ENCODE results near the gene GRHL1.
A peak's percentile ranks its signal among the peaks of the same experiment; 100 is the strongest.

GRHL1 gene

DNA sequence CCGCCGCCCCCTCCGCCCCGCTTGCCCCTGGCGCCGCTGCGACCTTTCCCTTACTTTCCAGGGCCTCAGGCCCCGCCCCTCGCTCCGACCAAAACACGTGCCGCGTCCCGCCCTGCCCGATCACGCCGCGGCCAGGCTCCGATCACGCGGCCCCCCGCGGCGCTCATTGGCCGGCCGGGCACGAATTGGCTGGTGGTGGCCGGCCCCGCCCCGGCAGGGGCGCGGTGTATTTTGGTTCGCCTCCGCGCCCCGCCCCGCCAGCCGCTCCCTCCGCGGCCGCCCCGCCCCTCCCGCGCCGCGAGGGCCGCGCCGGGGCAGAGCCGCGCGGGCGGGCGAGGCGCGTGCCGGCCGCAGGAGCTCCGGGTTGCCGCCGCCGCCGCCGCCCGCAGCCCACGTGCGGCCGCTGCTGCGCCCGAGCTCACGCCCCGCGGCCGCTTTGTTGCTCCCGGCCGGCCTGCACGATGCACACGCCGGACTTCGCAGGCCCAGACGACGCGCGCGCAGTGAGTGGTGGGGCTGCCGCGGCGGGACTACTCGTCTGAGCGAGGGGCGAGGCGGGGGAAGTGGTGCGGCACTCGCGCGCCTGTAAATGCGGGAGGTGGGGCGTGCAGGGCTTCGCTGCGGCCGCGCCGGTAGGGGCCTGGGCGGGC is 91.9 kb downstream of the GRHL1 start, which contains the start of gene KLF11:
Gene KLF11 (plus strand): TSS at position 295 of the 650 bp plus-strand sequence. CDS start 167 bp downstream, at position 462.
- DNase-seq: peak; percentile 94 to 96
- TF ChIP-seq GATA1 (IDR thresholded peaks at IDR 0.05; ENCODE audit: low read depth, low read length) (no peak), POLR2A (IDR thresholded peaks at IDR 0.05; ENCODE audit: low read length) (no peak)

DNA sequence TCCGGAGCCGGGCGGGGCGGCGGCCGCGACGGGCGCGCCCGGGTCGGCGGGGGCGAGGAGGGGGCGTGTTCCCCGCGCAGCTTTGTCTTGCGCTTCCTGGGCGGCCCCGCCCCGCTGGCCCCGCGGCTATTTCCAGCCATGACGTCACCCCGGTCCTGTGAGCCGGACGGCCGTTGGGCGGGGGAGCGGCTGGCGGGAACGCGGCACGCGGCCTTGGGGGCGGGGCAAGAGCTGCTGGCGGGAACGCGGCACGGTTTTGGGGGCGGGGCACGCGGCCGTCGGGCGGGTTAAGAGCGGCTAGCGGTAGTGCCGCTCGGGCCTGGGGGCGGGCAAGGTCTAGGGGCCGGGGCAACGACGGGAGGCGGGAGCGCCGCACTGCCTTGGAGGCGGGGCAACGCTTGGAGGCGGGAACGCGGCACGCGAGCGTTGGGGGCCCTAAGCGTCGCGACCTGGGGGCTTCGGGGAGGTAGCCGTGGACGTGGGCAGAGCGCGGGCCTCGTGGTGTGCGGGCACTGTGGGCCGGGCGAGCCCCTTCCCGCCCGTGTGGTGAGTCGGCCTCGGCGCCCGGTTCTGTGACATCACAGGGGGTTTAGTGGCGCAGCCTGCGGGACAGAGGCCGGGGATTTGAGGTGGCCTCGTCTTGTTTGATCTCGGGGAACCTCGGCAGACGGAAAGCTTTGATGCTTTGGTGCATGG is 92.6 kb downstream of the GRHL1 start:
- TF ChIP-seq POLR2A (IDR thresholded peaks at IDR 0.05; ENCODE audit: low read length) (no peak), GATA1 (IDR thresholded peaks at IDR 0.05; ENCODE audit: low read depth, low read length) (no peak)
- DNase-seq: peak; percentile 94 to 96

DNA sequence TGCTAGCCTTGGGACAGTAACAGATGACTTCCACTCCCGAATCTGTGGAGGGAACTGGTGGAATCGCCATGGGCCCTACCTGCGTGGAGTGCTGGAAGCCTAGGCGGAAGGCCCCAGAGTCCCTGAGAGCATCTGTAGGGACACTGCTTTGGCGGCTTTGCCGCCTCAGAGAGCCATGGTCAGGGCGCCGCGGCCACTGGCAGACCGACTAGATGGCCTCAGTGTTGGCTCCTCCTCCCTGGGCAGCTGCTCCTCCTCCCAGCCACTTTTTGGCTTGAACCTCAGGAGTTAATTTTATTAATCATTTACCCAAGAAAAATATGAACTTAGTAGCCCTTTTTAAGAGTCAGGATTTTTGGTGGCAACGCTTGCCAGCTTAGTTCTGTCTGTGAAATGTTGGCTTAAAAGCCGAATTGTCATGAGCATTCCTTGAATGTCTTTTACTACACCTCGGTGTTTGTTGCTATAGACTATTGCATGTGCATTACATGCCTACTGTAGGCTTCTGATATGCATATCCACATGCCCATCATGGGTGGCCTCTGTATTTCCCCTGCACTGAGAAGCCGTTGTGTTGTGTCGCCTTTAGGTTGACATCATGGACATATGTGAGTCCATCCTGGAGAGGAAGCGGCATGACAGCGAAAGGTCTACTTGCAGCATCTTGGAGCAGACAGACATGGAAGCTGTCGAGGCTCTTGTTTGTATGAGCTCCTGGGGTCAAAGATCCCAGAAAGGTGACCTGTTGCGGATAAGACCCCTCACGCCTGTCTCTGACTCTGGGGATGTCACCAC is 94.3 kb downstream of the GRHL1 start:
- DNase-seq: peak in 1 of 2 experiments; percentile 22
- TF ChIP-seq POLR2A (IDR thresholded peaks at IDR 0.05; ENCODE audit: low read length) (no peak), GATA1 (IDR thresholded peaks at IDR 0.05; ENCODE audit: low read depth, low read length) (no peak)

DNA sequence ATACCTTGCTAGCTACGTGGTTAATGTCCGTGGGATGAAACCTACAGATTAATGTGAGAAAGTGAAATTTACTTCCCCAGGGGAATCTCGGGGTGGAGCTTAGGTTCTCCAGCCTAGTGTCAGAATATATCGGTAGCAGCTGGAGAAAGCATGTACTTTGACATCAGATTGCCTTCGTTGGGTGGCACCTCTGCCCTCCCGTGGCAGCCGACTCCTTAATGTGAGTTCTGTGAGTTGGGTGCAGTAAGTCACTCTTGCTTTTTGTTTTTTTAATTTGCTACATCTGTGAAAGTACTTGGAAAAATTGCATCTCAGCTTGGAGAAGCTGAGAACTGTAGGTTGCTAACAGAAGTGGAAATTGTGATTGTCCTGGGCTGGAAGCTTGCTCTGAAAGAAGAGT is 95.4 kb downstream of the GRHL1 start:
- DNase-seq: no peak
- TF ChIP-seq POLR2A (IDR thresholded peaks at IDR 0.05; ENCODE audit: low read length) (no peak), GATA1 (IDR thresholded peaks at IDR 0.05; ENCODE audit: low read depth, low read length) (no peak)

DNA sequence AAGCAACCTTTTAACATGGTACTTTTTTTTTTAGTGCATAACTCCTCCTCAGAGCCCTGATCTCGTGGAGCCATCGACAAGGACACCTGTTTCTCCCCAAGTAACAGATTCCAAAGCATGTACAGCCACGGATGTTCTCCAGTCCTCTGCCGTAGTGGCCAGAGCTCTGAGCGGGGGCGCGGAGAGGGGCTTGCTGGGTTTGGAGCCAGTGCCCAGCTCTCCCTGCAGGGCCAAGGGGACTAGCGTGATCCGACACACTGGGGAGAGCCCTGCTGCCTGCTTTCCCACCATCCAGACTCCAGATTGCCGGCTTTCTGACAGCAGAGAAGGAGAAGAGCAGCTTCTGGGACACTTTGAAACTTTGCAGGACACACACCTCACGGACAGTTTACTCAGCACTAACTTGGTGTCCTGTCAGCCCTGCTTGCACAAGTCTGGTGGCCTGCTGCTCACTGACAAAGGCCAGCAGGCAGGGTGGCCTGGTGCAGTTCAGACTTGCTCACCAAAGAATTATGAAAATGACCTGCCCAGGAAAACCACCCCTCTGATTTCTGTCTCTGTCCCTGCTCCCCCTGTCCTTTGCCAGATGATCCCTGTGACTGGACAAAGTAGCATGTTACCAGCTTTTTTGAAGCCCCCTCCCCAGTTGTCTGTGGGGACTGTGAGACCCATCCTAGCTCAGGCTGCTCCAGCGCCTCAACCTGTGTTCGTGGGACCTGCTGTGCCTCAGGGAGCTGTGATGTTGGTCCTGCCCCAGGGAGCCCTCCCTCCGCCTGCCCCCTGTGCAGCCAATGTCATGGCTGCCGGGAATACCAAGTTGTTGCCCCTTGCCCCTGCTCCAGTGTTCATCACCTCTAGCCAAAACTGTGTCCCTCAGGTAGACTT is 96.4 kb downstream of the GRHL1 start:
- DNase-seq: no peak
- TF ChIP-seq POLR2A (IDR thresholded peaks at IDR 0.05; ENCODE audit: low read length) (no peak), GATA1 (IDR thresholded peaks at IDR 0.05; ENCODE audit: low read depth, low read length) (no peak)

DNA sequence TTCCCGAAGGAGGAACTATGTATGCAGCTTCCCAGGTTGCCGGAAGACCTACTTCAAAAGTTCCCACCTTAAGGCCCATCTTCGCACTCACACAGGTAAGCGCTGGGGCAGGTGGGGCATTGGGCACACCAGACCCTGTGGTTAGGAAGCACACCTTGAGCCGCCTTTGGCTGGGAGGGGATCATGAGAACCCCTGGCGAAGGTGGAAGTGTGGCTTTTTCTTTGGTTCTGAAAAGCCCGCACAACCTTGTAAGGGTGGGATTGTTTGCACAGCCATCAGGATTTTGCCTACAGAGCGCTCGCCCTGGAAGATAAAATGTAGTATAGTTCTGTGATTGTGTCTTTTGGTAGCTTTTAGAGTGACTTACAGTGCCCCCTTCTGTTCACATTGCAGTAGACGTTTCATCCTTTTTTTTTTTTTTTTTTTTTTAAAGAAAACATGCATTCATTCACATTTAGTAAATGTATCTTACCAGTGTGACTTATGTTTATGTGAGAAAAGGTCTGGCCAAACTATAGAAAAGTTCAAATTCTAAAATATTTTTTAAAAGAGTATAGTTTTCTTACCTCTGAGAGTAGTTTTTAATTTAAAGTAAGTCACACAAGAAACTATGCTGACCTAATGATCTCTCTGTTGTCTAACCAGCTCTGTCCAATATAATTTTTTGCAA is 97.1 kb downstream of the GRHL1 start:
- DNase-seq: peak; percentile 64 to 80
- TF ChIP-seq POLR2A (IDR thresholded peaks at IDR 0.05; ENCODE audit: low read length) (no peak), GATA1 (IDR thresholded peaks at IDR 0.05; ENCODE audit: low read depth, low read length) (no peak)
